ENCODE results near the gene CSPG4. TPM values are rescaled to one million over a fixed set of nuclear protein-coding genes. Genes with fewer than 3 reads are reported as not detected.
"Not testable (repeated sequence)": the region's sequence is repeated elsewhere in the genome, so short reads cannot be mapped to it uniquely, and the experiment has no call there.

Gene CSPG4
- total RNA-seq, 1 donor from 2014 or later: 5.4 TPM

DNA sequence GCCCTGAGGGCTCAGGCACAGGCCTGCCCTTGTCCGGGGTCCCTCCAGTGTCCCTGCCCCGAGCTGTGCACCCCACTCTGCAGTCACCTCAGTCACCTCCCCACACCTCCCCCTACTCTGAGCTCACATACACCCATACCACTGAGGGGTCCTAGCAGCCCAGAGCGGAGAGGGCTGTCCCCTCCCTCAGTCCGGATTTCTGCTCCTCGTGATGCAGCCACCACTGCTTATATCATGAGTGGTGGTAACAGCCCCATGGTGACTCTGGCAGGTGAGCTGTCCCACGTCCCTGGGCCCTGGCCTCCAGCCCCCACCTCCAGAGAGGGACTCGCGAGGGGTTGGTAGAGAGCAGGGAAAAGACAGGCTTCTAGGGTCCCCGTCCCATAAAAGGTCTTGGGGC is 8.0 kb downstream of the CSPG4 start:
- no peak overlapping the region for H3K4me3 Mint-ChIP-seq
- H3K36me3 Mint-ChIP-seq (ENCODE audit: low read depth): no peaks in the 10 kb centered on the region
- TF ChIP-seq, protein P1, sequence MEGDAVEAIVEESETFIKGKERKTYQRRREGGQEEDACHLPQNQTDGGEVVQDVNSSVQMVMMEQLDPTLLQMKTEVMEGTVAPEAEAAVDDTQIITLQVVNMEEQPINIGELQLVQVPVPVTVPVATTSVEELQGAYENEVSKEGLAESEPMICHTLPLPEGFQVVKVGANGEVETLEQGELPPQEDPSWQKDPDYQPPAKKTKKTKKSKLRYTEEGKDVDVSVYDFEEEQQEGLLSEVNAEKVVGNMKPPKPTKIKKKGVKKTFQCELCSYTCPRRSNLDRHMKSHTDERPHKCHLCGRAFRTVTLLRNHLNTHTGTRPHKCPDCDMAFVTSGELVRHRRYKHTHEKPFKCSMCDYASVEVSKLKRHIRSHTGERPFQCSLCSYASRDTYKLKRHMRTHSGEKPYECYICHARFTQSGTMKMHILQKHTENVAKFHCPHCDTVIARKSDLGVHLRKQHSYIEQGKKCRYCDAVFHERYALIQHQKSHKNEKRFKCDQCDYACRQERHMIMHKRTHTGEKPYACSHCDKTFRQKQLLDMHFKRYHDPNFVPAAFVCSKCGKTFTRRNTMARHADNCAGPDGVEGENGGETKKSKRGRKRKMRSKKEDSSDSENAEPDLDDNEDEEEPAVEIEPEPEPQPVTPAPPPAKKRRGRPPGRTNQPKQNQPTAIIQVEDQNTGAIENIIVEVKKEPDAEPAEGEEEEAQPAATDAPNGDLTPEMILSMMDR (conservative IDR thresholded peaks at IDR 0.05): no peak
- H3K4me1 Mint-ChIP-seq: peaks cover 24% of the 10 kb centered on the region
- H3K27ac Mint-ChIP-seq (ENCODE audit: unreplicated experiment): no peak overlapping the region
- H3K27me3 Mint-ChIP-seq (ENCODE audit: low read depth): no peaks in the 10 kb centered on the region
- H3K9me3 Mint-ChIP-seq: no peaks in the 10 kb centered on the region
- DNase-seq (ENCODE audit: low read depth, low spot score): no peak

DNA sequence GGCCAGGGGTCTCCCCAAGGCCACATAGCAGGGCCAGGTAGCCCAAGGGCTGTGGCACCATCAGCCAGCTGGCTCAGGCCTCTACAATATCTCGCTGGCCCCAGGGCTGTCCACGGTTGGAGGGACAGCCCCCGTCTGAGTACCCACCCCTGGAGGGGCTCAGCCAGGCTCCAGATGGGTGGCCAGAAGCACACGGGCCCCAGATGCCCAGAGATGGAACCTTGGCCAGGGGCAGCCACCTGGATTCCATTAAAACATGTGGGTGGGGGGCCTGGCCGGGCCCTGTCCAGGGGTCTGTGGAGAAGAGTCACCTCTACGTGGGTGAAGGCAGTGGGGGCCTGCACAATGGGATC is 8.4 kb downstream of the CSPG4 start:
- Mint-ChIP-seq H3K27me3 (ENCODE audit: low read depth) (no peaks in the 10 kb centered on the region), H3K4me1 (peaks cover 27% of the 10 kb centered on the region), H3K4me3 (no peak overlapping the region), H3K27ac (ENCODE audit: unreplicated experiment) (no peak overlapping the region), H3K9me3 (no peaks in the 10 kb centered on the region), H3K36me3 (ENCODE audit: low read depth) (no peaks in the 10 kb centered on the region)
- TF ChIP-seq, protein P1 (conservative IDR thresholded peaks at IDR 0.05): no peak
- no peak for DNase-seq (ENCODE audit: low read depth, low spot score)

DNA sequence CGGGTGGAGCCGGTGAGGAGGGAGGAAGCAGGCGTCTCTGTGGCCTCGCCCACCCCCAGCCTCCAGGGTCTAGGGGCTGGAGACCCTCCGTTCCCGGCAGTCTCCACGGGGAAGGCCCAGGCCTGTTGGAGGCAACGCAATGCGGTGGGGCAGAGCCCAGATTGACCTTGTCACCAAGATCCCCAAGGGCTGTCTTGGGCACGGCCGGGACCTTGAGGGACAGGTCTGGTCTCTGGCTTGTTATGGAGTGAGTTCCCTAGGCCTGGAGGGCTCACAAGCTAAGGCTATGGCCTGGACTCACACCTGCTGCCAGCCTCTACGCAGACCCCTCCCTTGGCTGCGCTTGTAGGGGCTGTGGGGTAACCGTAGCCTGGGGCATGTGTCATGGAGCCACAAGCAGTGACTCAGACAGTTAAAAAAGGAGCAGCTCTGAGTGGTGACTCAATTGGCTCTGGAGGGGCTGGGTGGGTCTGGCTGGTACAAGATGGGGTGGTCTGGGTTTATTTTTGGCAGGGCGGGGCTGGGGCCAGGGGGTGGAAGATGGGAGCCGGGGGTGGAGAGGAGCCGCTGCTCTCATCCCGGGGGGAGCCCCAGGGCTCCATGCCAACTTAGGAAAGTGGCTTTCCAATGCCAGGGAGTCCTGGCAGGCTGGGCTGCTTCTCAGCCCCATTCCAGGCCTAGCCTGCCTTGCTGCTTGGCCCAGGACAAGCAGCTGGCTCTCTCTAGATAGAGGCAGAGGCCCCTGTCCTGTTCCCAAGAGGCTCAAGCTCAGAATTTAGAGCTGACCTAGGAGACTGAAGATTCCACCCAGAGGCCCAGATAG is 9.0 kb downstream of the CSPG4 start:
- not testable (repeated sequence) for H3K36me3 Mint-ChIP-seq (ENCODE audit: low read depth); H3K27ac Mint-ChIP-seq (ENCODE audit: unreplicated experiment); H3K9me3 Mint-ChIP-seq; H3K4me3 Mint-ChIP-seq; DNase-seq (ENCODE audit: low read depth, low spot score); H3K27me3 Mint-ChIP-seq (ENCODE audit: low read depth)
- H3K4me1 Mint-ChIP-seq: peaks cover 31% of the 10 kb centered on the region

DNA sequence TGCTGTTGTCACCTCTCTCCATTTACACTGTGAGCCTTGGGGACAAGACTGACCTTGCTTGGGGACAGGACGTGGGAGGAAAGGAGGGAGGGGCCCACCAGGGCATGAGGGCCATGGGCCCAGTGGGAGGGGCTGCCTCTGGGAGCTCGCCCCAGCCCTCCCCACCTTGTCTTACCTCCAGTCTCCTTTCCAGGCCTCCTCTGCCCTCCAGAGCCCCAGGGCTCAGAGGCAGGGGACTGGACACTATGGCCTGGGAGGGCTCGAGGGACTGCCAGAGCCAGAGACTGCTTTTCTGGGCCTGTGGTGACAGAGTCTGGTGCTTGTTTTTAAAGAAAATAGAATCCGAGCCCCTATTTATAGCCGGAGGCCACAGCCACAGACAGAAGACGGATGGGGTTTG is 10.2 kb downstream of the CSPG4 start:
- Mint-ChIP-seq H3K36me3 (ENCODE audit: low read depth) (no peaks in the 10 kb centered on the region), H3K9me3 (no peaks in the 10 kb centered on the region), H3K27ac (ENCODE audit: unreplicated experiment) (no peak overlapping the region), H3K4me3 (no peak overlapping the region), H3K27me3 (ENCODE audit: low read depth) (no peaks in the 10 kb centered on the region), H3K4me1 (peaks cover 36% of the 10 kb centered on the region)
- no peak for DNase-seq (ENCODE audit: low read depth, low spot score)
- TF ChIP-seq, protein P1 (conservative IDR thresholded peaks at IDR 0.05): no peak

DNA sequence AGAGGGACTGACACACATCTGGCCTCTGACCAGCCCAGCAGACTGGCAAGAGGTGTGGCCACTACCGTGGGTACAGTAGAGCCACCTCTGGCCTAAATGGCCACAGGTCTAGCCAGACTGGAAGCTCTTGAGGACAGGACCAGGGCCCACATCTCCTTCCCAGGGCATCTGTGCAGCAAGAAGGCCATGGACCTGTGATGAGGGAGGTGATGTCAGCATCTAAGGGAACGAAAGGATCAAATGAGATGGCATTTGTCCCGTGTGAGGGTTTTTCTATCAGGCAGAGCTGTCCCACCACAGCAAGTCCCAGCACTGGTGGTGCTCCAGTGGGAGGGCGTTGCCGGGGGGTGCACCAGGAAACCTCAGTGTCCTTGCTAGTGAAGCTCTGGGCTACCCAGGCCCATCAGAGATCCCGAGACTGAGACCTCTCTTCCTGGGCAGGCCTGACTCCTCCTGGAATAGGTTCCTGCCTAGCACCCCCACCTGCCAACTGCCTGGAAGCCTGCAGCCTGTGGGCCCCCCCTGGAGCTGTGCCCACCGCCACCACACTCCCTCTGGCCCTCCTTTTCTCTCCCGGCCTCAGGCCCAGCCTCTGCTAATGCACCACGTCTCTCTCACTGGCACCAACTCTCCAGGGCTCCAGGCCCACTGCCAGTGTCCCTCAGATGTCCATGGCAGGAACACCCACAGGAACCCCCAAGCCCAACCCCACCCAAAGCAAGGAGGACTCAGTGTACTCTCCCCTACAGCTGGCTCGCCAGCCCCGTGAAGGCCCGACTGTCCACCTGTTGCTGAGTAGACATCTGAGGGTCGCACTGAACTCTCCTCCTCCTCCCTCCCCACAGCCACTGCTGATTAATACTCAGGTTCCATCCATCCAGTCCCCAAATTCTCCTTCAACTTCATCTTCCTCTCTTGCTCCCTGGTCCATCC is 11.3 kb downstream of the CSPG4 start:
- not testable (repeated sequence) for H3K27me3 Mint-ChIP-seq (ENCODE audit: low read depth); H3K36me3 Mint-ChIP-seq (ENCODE audit: low read depth)
- H3K4me1 Mint-ChIP-seq: peaks cover 38% of the 10 kb centered on the region

DNA sequence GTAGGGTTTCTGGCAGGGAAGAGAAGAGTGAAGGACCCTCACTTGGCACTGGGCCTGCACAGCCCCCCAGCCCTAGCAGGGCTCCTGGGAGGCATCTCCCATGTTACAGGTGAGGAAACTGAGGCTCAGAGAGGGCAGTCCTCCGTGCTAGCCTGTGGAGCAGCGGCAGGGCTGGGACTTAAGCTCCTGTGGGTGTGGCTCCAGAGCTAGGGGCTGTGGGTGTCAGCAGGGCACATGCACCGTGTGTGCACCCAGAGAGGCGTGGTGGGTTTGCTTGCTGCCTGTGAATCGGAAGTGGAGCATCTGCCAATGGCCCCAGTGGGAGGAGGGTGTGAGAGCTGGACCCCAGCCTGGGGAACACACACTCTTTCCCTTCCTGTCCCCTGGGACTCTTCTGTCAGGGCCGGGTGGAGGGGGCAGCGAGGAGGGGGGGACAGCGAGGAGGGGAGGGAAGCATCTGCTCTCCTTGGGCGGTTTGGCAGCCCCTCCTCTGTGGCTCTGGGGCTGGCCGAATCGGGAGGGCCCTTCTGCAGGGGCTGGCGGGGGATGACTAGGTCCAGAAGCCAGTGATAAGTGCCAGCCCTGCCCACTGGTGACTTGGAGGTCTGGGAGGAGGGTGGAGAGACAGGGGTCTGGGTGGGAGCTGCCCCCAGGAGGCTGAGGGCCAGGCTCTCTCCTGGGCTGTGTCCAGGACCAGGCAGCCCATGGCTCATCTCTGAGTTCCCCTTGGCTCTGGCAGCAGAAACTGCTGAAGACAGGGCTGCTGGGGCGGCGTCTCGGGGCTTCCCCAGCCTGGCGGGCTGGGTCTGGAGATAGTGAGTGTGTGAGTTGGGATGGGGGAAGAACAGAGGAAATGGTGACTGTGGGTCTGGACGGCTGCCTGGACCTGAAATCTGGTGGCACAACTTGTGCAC is 12.4 kb downstream of the CSPG4 start:
- DNase-seq (ENCODE audit: low read depth, low spot score); H3K36me3 Mint-ChIP-seq (ENCODE audit: low read depth); H3K27me3 Mint-ChIP-seq (ENCODE audit: low read depth); H3K27ac Mint-ChIP-seq (ENCODE audit: unreplicated experiment); H3K9me3 Mint-ChIP-seq; H3K4me3 Mint-ChIP-seq: not testable (repeated sequence)
- H3K4me1 Mint-ChIP-seq: peaks cover 39% of the 10 kb centered on the region

More for the DNA sequence above, 11.3 kb downstream of the CSPG4 start:
- not testable (repeated sequence) for H3K27ac Mint-ChIP-seq (ENCODE audit: unreplicated experiment); DNase-seq (ENCODE audit: low read depth, low spot score); H3K9me3 Mint-ChIP-seq; H3K4me3 Mint-ChIP-seq

DNA sequence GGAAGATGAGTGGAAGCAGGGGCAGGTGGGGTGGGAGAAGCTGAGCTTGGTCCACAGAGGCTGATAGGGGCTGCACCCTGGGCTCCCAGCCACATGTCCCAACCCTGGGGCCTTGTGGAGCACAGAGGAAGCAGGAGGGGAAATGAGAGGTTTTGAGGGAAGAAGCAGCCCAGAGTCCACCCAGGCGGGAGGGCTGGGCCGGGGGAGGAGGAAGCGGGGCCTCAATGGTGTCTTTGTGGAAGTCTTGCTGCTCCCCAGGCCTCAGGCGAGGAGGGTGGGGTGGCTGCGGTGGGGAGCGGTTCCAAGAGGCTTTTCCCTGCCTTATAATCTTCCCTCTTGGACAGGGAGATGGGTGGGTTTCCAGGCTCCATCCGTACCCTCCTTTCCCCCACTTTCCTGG is 13.1 kb downstream of the CSPG4 start:
- Mint-ChIP-seq H3K4me3 (peak overlapping the region; percentile 54), H3K4me1 (peaks cover 46% of the 10 kb centered on the region), H3K27ac (ENCODE audit: unreplicated experiment) (peak overlapping the region; percentile 88)
- not testable (repeated sequence) for H3K27me3 Mint-ChIP-seq (ENCODE audit: low read depth); H3K36me3 Mint-ChIP-seq (ENCODE audit: low read depth); H3K9me3 Mint-ChIP-seq
- peak; percentile 40 for DNase-seq (ENCODE audit: low read depth, low spot score)

DNA sequence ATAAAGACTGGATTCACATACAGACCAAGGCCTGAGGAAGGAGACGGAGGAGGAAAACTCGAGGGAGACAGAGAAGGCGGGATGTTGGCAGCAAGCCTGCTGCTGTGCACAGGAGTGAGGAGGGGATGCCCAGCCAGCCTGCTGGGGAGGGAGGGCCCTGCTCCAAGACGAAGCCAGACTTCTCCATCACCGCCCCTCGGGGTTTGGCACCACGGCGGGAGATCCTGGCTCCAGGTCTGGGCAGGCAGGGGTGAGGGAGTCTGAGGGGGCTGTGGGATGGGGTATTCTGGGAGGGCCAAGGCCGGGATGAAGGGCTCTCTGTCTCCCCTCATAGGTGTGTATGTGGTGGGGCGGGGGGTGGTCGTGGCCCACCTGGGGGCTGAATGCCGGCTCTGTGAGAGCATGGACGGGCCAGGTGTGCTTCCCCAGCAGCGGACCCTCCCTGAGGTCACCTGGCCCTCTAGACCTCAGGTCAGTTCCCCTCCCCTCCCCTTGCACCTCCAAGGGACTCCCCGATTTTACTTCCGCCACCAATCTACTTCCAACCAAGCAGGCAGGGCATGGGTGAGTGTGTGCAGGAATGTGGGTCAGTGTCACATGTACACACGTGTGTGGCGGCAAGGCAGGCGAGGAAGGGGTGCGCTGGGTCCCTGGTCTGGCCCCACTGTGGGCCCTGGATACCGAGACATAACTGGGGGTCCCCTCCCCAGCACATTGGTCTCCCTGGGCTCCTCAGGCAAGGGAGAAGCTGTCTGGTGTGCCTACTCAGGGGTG is 14.5 kb downstream of the CSPG4 start:
- Mint-ChIP-seq H3K27ac (ENCODE audit: unreplicated experiment) (peak overlapping the region; percentile 40), H3K4me1 (peaks cover 56% of the 10 kb centered on the region)
- H3K4me3 Mint-ChIP-seq; H3K27me3 Mint-ChIP-seq (ENCODE audit: low read depth); H3K36me3 Mint-ChIP-seq (ENCODE audit: low read depth); DNase-seq (ENCODE audit: low read depth, low spot score); H3K9me3 Mint-ChIP-seq: not testable (repeated sequence)

All from neural crest cell (in vitro differentiated cells).